GM12875 (cell line): ENCODE measurements around the gene ZNF630.

Source experiments
- H3K4me3 ChIP-seq: one replicate; pipeline ENCODE4 v1.5.1; 2011; ENCODE audit warnings: low read depth, low read length, control low read depth
- TF ChIP-seq, protein P1 (sequence below): IDR thresholded peaks from 2 replicates; pipeline ENCODE4 v1.5.1; 2011; ENCODE audit warnings: low read depth, mild to moderate bottlenecking, control low read depth, inconsistent platforms, low read length, moderate library complexity, borderline replicate concordance; ENCODE audit not compliant: insufficient read depth

ZNF630 gene

DNA sequence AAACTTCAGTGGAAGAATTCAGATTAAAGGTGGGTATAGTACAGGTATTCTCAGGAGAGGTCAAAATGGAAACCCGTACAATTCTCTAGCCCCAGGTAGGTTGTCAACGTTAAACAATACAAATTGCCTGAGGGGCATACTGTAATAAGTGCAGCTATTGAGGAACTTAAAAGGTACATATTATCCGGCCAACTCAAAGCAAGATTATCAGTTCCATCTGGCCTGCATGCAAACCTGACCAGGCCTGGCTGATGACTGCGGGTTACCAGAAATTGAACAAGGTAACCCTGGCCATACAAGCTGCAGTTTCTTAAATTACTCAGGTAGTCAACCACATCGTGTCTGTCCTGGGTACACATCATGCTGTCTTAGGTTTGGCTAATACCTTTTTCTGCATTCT, 12.3 kb upstream of the ZNF630 start:
- TF ChIP-seq, protein P1, sequence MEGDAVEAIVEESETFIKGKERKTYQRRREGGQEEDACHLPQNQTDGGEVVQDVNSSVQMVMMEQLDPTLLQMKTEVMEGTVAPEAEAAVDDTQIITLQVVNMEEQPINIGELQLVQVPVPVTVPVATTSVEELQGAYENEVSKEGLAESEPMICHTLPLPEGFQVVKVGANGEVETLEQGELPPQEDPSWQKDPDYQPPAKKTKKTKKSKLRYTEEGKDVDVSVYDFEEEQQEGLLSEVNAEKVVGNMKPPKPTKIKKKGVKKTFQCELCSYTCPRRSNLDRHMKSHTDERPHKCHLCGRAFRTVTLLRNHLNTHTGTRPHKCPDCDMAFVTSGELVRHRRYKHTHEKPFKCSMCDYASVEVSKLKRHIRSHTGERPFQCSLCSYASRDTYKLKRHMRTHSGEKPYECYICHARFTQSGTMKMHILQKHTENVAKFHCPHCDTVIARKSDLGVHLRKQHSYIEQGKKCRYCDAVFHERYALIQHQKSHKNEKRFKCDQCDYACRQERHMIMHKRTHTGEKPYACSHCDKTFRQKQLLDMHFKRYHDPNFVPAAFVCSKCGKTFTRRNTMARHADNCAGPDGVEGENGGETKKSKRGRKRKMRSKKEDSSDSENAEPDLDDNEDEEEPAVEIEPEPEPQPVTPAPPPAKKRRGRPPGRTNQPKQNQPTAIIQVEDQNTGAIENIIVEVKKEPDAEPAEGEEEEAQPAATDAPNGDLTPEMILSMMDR, result no peak
- no peak overlapping the region for H3K4me3 ChIP-seq

DNA sequence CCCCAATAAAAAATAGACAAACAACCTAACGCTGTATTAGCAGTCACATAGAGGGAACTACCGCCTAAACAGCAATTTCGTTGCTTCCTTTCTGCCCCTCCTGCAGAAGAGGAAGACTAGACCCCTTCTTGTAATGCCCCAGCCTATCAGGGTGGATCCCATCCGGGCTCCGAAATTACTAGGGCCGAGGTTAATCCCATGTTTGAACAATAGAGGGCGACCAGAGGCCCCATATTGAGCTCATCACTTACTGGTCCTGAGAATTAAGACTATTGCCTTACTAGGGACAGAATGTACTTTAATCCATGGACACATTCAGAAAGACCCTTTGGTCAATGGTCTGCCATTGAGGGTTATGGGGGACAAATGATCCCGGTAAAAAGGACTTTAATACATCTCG, 11.8 kb upstream of the ZNF630 start:
- TF ChIP-seq, protein P1, result peak; percentile 50
- H3K4me3 ChIP-seq, result no peak overlapping the region

DNA sequence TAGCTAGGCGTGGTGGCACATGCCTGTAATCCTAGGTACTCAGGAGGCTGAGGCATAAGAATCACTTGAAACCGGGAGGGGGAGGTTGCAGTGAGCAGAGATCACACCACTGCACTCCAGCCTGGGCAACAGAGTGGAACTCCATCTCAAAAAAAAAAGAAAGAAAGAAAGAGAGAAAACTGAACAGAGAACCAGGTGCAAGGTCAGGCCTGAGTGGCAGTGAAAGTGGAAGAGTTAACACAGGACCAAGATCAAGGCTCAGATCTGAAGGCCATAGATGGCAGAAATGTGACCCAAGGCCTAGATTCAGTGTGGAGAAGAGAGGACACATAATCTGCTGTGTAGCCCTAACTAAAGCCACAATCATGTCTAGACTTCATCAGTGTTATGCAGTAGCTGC, 4.9 kb upstream of the ZNF630 start:
- H3K4me3 ChIP-seq, result no peak overlapping the region

DNA sequence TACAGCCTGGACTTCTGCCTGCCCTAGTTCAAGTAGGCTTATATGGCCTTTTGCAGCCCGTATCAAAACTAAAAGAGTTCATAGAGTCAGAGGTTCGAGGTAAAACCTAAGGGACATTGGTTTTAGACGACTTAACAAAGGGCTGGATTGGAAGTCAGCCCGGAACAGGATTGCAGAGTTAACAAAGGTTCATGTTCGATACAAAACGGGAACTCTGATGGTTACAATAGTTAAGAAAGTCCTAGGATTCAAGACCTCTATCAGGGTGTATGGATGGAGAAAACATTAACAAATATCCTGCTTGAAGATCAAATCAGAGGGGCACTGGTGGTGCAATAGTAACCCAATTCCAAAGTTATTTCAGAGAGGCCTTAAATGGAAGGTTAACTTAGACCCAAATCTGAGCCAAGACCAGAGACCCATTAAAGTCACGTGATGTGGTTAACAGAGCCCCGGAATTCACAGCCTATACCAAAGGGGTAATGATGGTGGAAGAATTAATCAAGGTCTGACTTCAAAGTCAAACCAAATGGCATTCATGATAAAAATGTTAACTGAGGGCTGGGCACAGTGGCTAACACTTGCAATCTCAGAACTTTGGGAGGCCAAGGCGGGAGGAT, 656 bp upstream of the ZNF630 start:
- H3K4me3 ChIP-seq, result no peak overlapping the region
- TF ChIP-seq, protein P1, result no peak

More for the DNA sequence above, 4.9 kb upstream of the ZNF630 start:
- TF ChIP-seq, protein P1, result no peak

DNA sequence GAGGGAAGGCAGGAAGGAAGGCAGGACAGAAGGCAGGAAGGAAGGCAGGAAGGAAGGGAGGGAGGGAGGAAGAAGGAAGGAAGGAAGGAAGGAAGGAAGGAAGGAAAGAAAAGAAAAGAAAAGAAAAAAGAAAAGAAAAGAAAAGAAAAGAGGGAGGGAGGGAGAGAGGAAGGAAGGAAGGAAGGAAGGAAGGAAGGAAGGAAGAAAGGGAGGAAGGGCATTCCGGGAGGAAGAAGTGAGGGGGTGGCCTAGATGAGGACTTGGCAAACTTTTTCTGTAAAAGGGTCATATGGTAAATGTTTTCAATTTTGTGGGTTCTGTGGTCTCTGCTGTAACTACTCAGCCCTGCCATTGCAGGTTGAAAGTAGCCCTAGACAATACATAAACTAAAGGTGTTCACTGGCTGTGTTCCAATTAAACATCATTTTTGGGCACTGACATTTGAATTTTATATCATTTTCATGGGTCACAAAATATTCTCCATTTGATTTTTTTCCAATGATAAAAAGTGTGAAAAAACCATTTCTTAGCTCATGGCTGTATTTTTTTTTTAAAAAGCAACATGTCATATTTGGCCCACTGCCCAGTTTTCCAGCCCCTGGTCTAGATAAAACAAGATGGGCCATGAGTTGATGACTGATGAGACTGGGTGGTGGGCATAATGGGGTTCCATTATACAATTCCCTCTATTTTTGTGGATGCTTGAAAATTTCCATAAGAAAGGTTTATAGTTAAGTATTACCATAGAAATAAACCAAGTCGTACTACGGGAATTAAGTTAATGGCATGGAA, 3.1 kb downstream of the ZNF630 start:
- H3K4me3 ChIP-seq, result no peak overlapping the region
- TF ChIP-seq, protein P1, result no peak

DNA sequence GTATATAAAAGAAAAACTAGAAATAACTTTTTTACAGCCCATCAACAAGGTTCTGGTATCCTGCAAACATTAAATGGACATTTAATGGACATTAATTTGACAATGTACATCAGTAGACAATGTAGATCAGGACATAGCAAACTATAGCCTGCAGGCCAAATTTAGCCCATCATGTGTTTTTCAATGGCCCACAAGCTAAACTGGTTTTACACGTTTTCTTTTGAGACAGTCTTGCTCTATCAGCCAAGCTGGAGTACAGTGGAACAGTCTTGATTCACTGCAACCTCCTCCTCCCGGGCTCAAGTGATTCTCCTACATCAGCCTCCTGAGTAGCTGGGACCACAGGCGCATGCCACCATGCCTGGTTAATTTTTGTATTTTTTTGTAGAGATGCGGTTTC, 7.2 kb downstream of the ZNF630 start:
- TF ChIP-seq, protein P1, result no peak
- no peak overlapping the region for H3K4me3 ChIP-seq

DNA sequence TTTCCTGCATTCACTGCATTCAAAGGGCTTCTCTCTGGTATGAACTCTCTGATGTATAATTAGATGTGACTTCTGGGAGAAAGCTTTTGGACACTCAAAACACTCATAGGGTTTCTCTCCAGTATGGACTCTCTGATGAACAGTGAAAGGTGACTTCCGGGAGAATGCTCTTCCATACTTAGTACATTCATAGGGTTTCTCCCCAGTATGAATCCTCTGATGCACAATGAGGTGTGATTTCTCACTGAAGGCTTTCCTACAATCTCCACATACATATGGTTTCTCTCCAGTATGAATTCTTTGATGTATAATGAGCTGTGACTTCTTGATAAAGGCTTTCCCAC, 12.2 kb downstream of the ZNF630 start:
- TF ChIP-seq, protein P1, result no peak
- no peak overlapping the region for H3K4me3 ChIP-seq
